ENCODE results near the gene CSNK1G1. TPM values are rescaled to one million over a fixed set of nuclear protein-coding genes. Genes with fewer than 3 reads are reported as not detected.

Gene CSNK1G1
- total and polyA plus RNA-seq, 7 donors = 3.0 to 24.3 (median 7.8) TPM

DNA sequence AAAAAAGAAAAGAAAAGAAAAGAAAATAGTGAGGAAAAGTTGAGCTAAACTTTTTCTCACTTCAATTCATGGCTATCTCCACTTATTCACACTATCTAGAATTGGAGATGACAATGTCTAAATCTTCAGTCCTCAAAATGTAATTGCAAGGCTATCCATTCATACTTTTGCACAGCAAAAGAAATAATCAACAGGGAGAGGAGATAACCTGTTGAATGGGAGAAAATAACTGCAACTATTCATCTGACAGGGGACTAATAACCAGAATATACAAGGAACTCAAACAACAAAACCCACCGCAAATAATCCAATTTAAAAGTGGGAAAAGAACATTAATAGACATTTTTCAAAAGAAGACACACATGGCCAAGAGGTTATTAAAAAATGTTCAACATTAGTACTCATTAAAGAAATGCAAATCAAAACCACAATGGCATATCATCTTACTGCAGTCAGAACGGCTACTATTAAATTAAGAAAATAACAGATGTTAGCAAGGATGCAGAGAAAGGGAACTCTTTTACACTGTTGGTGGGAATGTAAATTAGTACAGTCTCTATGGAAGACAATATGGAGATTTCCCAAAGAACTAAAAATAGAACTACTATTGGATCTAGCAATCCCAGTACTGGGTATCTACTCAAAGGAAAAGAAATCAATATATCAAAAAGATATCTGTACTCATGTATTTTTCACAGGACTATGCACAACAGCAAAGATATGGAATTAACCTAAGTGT, 119.6 kb downstream of the CSNK1G1 start:
- intact Hi-C loops (cut with DNase I) = no loop called here
- H3K27ac ChIP-seq = no peak overlapping the region
- no peaks in the 10 kb centered on the region for H3K27me3 ChIP-seq
- WGBS, 2 donors = 96% methylated on average over 2 of the region's 2 CpGs
- H3K4me3 ChIP-seq = no peak overlapping the region
- no peak for DNase-seq
- H3K36me3 ChIP-seq = no peaks in the 10 kb centered on the region
- H3K4me1 ChIP-seq = peaks cover 0 to 11% (median 5%) of the 10 kb centered on the region in 4 donors
- TF ChIP-seq EP300 (IDR thresholded peaks at IDR 0.05) = no peak
- no peak for TF ChIP-seq POLR2A (IDR thresholded peaks at IDR 0.05)
- TF ChIP-seq, protein P1, sequence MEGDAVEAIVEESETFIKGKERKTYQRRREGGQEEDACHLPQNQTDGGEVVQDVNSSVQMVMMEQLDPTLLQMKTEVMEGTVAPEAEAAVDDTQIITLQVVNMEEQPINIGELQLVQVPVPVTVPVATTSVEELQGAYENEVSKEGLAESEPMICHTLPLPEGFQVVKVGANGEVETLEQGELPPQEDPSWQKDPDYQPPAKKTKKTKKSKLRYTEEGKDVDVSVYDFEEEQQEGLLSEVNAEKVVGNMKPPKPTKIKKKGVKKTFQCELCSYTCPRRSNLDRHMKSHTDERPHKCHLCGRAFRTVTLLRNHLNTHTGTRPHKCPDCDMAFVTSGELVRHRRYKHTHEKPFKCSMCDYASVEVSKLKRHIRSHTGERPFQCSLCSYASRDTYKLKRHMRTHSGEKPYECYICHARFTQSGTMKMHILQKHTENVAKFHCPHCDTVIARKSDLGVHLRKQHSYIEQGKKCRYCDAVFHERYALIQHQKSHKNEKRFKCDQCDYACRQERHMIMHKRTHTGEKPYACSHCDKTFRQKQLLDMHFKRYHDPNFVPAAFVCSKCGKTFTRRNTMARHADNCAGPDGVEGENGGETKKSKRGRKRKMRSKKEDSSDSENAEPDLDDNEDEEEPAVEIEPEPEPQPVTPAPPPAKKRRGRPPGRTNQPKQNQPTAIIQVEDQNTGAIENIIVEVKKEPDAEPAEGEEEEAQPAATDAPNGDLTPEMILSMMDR (IDR thresholded peaks at IDR 0.05) = no peak
- no peak for TF ChIP-seq POLR2AphosphoS5 (IDR thresholded peaks at IDR 0.05)
- H3K9me3 ChIP-seq = no peaks in the 10 kb centered on the region

DNA sequence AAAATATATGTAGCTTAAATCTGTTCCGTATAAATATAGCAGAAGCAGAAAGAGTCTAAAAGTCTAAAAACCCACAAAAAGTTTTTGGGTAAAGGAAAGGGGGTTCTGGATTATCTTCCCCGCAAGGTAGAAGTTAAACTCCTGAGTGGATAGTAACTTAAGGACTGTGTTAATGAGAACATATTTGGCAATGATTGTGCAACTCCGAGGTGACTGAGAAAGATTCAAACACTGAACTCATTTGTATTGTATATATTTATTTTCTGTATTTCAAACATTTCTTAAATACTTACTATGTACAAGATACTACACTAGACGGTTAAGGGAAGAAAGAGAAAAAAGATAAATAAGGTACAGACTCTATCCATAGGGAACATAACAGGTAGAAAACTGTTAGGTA, 120.4 kb downstream of the CSNK1G1 start:
- no peak for TF ChIP-seq POLR2AphosphoS5 (IDR thresholded peaks at IDR 0.05)
- no peak for TF ChIP-seq EP300 (IDR thresholded peaks at IDR 0.05)
- no peak for TF ChIP-seq POLR2A (IDR thresholded peaks at IDR 0.05)
- TF ChIP-seq, protein P1 (IDR thresholded peaks at IDR 0.05) = no peak
- H3K27ac ChIP-seq = no peak overlapping the region
- H3K27me3 ChIP-seq = no peaks in the 10 kb centered on the region
- H3K4me3 ChIP-seq = no peak overlapping the region
- H3K4me1 ChIP-seq = peaks cover 0 to 11% (median 5%) of the 10 kb centered on the region in 4 donors
- 78 to 93% methylated on average over 4 of the region's 4 CpGs for WGBS, 2 donors
- no peak for DNase-seq
- intact Hi-C loops (cut with DNase I) = no loop called here
- H3K36me3 ChIP-seq = no peaks in the 10 kb centered on the region
- H3K9me3 ChIP-seq = no peaks in the 10 kb centered on the region

DNA sequence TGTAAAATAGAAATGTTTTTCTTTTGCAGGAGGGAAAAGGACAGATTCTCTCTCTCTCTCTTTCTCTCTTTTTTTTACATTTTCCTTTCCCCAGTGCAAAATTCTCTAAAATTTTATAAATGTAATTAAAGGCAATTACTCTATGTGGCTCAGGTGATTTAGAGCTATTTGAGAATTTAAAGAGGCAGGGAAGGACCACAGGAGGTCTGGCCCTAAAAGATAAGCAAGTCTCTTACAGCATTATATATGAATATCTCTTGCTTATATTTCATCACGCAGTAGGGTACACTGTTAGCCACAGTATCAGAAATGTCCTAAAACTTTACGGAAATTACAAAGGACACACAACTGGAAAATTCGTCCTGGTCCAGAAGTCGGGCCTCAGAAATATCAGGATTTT, 122.7 kb downstream of the CSNK1G1 start:
- Histone ChIP-seq H3K4me3 (no peak overlapping the region), H3K27me3 (no peaks in the 10 kb centered on the region), H3K27ac (no peak overlapping the region), H3K4me1 (peaks cover 0 to 11% (median 5%) of the 10 kb centered on the region in 4 donors), H3K9me3 (no peaks in the 10 kb centered on the region), H3K36me3 (no peaks in the 10 kb centered on the region)
- no peak for DNase-seq
- 98% methylated on average over 4 of the region's 4 CpGs for WGBS, 2 donors
- TF ChIP-seq POLR2A (IDR thresholded peaks at IDR 0.05) = no peak
- TF ChIP-seq, protein P1 (IDR thresholded peaks at IDR 0.05) = no peak
- no peak for TF ChIP-seq EP300 (IDR thresholded peaks at IDR 0.05)
- intact Hi-C loops (cut with DNase I) = no loop called here

- Histone ChIP-seq H3K4me3 (no peak overlapping the region), H3K27me3 (no peaks in the 10 kb centered on the region), H3K27ac (no peak overlapping the region), H3K4me1 (peaks cover 0 to 11% (median 5%) of the 10 kb centered on the region in 4 donors), H3K9me3 (no peaks in the 10 kb centered on the region), H3K36me3 (no peaks in the 10 kb centered on the region)
- TF ChIP-seq POLR2AphosphoS5 (IDR thresholded peaks at IDR 0.05) = no peak
- no peak for DNase-seq
- intact Hi-C loops (cut with DNase I) = no loop called here
- WGBS, 2 donors = 35 to 57% methylated on average over 1 of the region's 1 CpG
Observed at GRCh38 chr15:64232400-64232799, 123.6 kb downstream of the CSNK1G1 start.

- Histone ChIP-seq H3K9me3 (no peaks in the 10 kb centered on the region), H3K27me3 (no peaks in the 10 kb centered on the region), H3K36me3 (no peaks in the 10 kb centered on the region), H3K27ac (no peak overlapping the region), H3K4me3 (no peak overlapping the region), H3K4me1 (peaks cover 0 to 22% (median 17%) of the 10 kb centered on the region in 4 donors)
- no peak for TF ChIP-seq EP300 (IDR thresholded peaks at IDR 0.05)
- TF ChIP-seq, protein P1 (IDR thresholded peaks at IDR 0.05) = no peak
- intact Hi-C loops (cut with DNase I) = no loop called here
- WGBS, 2 donors = 77 to 88% methylated on average over 2 of the region's 2 CpGs
- no peak for DNase-seq
Observed at GRCh38 chr15:64229129-64229724, 126.7 kb downstream of the CSNK1G1 start.
